Esophagus muscularis mucosa (tissue), 4 donors: Measurements from ENCODE around the gene TMEM170B. TPM values are rescaled to one million over a fixed set of nuclear protein-coding genes. Genes with fewer than 3 reads are reported as not detected.

ENCODE experiments used
- DNase-seq: peaks from one replicate; pipeline ENCODE4 v3.0.0-alpha.2; 2017; ENCODE audit errors: extremely low spot score
- H3K27ac ChIP-seq, 4 donors: fragments of 200-600 bp; sonication (generic); replicated peaks in 1 of 4; 1 replicate in 3 of 4; 2 replicates in 1 of 4; pipeline ENCODE4 v1.5.1; 2016 to 2019; ENCODE audit warnings: mild to moderate bottlenecking in 1 of 4
- H3K27me3 ChIP-seq, 4 donors: fragments of 200-600 bp; sonication (generic); one replicate each; pipeline versions ENCODE4 v1.5.1 to v1.6.0; 2016 to 2019
- H3K36me3 ChIP-seq, 4 donors: fragments of 200-600 bp; sonication (generic); one replicate each; pipeline ENCODE4 v1.5.1; 2016 to 2019
- H3K4me1 ChIP-seq, 4 donors: fragments of 200-600 bp; sonication (generic); one replicate each; pipeline ENCODE4 v1.5.1; 2016 to 2019
- H3K4me3 ChIP-seq, 4 donors: fragments of 200-600 bp; sonication (generic); 1 replicate in 2 of 4; 2 replicates in 2 of 4; pipeline ENCODE4 v1.5.1; 2016 to 2019; ENCODE audit warnings: mild to moderate bottlenecking in 4 of 4, moderate library complexity in 1 of 4
- H3K9me3 ChIP-seq, 4 donors: fragments of 200-600 bp; sonication (generic); 1 replicate in 3 of 4; 2 replicates in 1 of 4; pipeline ENCODE4 v1.5.1; 2016 to 2019
- CTCF ChIP-seq, 3 experiments: fragments of 200-600 bp in 2 of 3; fragments of 450-650 bp in 1 of 3; sonication (generic) in 2 of 3; IDR thresholded peaks; one replicate each; pipeline ENCODE4 v1.5.1; 2017 to 2019; ENCODE audit warnings: antibody characterized with exemption in 3 of 3, mild to moderate bottlenecking in 2 of 3, moderate library complexity in 1 of 3
- EP300 ChIP-seq: sonication (generic); formaldehyde crosslinking; IDR thresholded peaks from one replicate; pipeline ENCODE4 v1.6.1; 2017; ENCODE audit warnings: antibody characterized with exemption
- POLR2A ChIP-seq: fragments of 450-650 bp; IDR thresholded peaks from one replicate; pipeline ENCODE4 v1.6.1; 2017; ENCODE audit warnings: antibody characterized with exemption, moderate library complexity, mild to moderate bottlenecking, low read depth
- POLR2AphosphoS5 ChIP-seq, 2 donors: sonication (generic); formaldehyde crosslinking; IDR thresholded peaks; one replicate each; pipeline ENCODE4 v1.6.1; 2017; ENCODE audit warnings: antibody characterized with exemption in 2 of 2
- WGBS: methylation state at CpG from one replicate; pipeline ENCODE4 v1.1.5; 2018; 5-methylcytosine and 5-hydroxymethylcytosine counted together
- intact Hi-C: fragments of 100-400 bp; cut with DNase I; formaldehyde crosslinking; loops from one replicate; pipeline ENCODE4 v1.15.1; 2023
- total RNA-seq, 4 donors: library from RNA; depleted of rRNA; stranded (reverse); fragments of >200 nt; gene quantifications; one replicate each; pipeline versions ENCODE4 v1.1.0 to v1.2.1, GENCODE V29; 2016

TMEM170B gene
- total RNA-seq, 4 donors from 2014 or later = 5.4 to 8.6 (median 6.2) TPM

GRCh38 chr6:11493974-11494373 is 43.6 kb upstream of the TMEM170B start:
- Histone ChIP-seq H3K27ac (no peak overlapping the region), H3K27me3 (no peaks in the 10 kb centered on the region), H3K36me3 (no peaks in the 10 kb centered on the region), H3K9me3 (no peaks in the 10 kb centered on the region), H3K4me3 (no peak overlapping the region), H3K4me1 (peaks cover 3 to 18% (median 16%) of the 10 kb centered on the region in 4 donors)
- WGBS = 67% methylated on average over 5 of the region's 5 CpGs
- no peak for TF ChIP-seq CTCF (IDR thresholded peaks at IDR 0.05)
- TF ChIP-seq POLR2AphosphoS5 (IDR thresholded peaks at IDR 0.05) = no peak
- TF ChIP-seq POLR2A = no peak
- DNase-seq = no peak
- intact Hi-C loops = loop anchor here (5.0 to 10.0 kb wide), 3 partner anchors 81 to 257 kb away; no protein-coding TSS in a partner anchor

GRCh38 chr6:11494786-11495564 is 42.6 kb upstream of the TMEM170B start:
- H3K4me3 ChIP-seq = no peak overlapping the region
- DNase-seq = no peak
- no peak overlapping the region for H3K27ac ChIP-seq
- H3K36me3 ChIP-seq = no peaks in the 10 kb centered on the region
- no peak for TF ChIP-seq EP300
- H3K27me3 ChIP-seq = no peaks in the 10 kb centered on the region
- peaks cover 3 to 18% (median 16%) of the 10 kb centered on the region in 4 donors for H3K4me1 ChIP-seq
- H3K9me3 ChIP-seq = no peaks in the 10 kb centered on the region
- 63% methylated on average over 6 of the region's 6 CpGs for WGBS
- intact Hi-C loops = loop anchor here (1.0 to 10.0 kb wide), 5 partner anchors 80 to 323 kb away; no protein-coding TSS in a partner anchor

GRCh38 chr6:11495565-11496145 is 41.9 kb upstream of the TMEM170B start:
- Histone ChIP-seq H3K27me3 (no peaks in the 10 kb centered on the region), H3K4me3 (no peak overlapping the region), H3K4me1 (peaks cover 3 to 18% (median 16%) of the 10 kb centered on the region in 4 donors), H3K36me3 (no peaks in the 10 kb centered on the region), H3K27ac (peak overlapping the region in 1 of 4 donors; percentile 12), H3K9me3 (no peaks in the 10 kb centered on the region)
- intact Hi-C loops = loop anchor here (1.0 to 10.0 kb wide), 5 partner anchors 79 to 351 kb away; no protein-coding TSS in a partner anchor
- TF ChIP-seq POLR2AphosphoS5 (IDR thresholded peaks at IDR 0.05) = no peak
- no peak for TF ChIP-seq EP300
- no peak for TF ChIP-seq POLR2A
- TF ChIP-seq CTCF (IDR thresholded peaks at IDR 0.05) = no peak
- no peak for DNase-seq
- 76% methylated on average over 4 of the region's 4 CpGs for WGBS

GRCh38 chr6:11496152-11497060 is 41.1 kb upstream of the TMEM170B start:
- no peaks in the 10 kb centered on the region for H3K36me3 ChIP-seq
- H3K27ac ChIP-seq = peak overlapping the region in 1 of 4 donors; percentile 12
- no peak overlapping the region for H3K4me3 ChIP-seq
- DNase-seq = no peak
- peak in 1 of 2 donors; percentile 28 for TF ChIP-seq POLR2AphosphoS5 (IDR thresholded peaks at IDR 0.05)
- no peak for TF ChIP-seq POLR2A
- peak; percentile 92 to 96 (median 93) for TF ChIP-seq CTCF (IDR thresholded peaks at IDR 0.05)
- no peak for TF ChIP-seq EP300
- intact Hi-C loops = loop anchor here (2.0 to 10.0 kb wide), 4 partner anchors 78 to 352 kb away; no protein-coding TSS in a partner anchor
- H3K4me1 ChIP-seq = peaks cover 3 to 18% (median 16%) of the 10 kb centered on the region in 4 donors
- no peaks in the 10 kb centered on the region for H3K9me3 ChIP-seq
- H3K27me3 ChIP-seq = no peaks in the 10 kb centered on the region
- WGBS = 17% methylated on average over 12 of the region's 12 CpGs
